HepG2 (cell line): Measurements from ENCODE around the gene ENTPD6. TPM values are rescaled to one million over a fixed set of nuclear protein-coding genes. Genes with fewer than 3 reads are reported as not detected.

Source experiments
- ATAC-seq: fragments of 200-7000 bp; cut with Tn5 transposase; 3 replicates; pipeline ENCODE4 v1.9.1; 2020; ENCODE audit warnings: mild to moderate bottlenecking, moderate library complexity
- BruUV-seq: library from RNA; stranded (reverse); fragments of 400-500 nt; replicated peaks from 2 replicates; lab custom pipeline; 2021; lab: Mats Ljungman, UMichigan
- CTCF ChIA-PET: fragments of 300-600 bp; formaldehyde crosslinking; extraction: SDS; loops from one replicate; lab custom pipeline; 2021; ENCODE audit warnings: low total read pairs, inconsistent platforms, low intra/inter-chr PET ratio; lab: Yijun Ruan, JAX
- POLR2A ChIA-PET: fragments of 350-600 bp; sonication (Branson Sonifier 250); formaldehyde crosslinking; loops from one replicate; lab custom pipeline; 2020; ENCODE audit warnings: antibody characterized with exemption, inconsistent platforms; lab: Yijun Ruan, JAX
- DNase-seq: peaks from one replicate; pipeline ENCODE4 v3.0.0-alpha.2; 2015; ENCODE audit warnings: low spot score
- FAIRE-seq: peaks from 3 replicates; lab custom pipeline; 2011; peaks lifted over from hg19 to GRCh38; lab: Jason Lieb, UNC
- H2AFZ ChIP-seq: one replicate; pipeline ENCODE4 v1.6.1; 2011; ENCODE audit warnings: low read length, inconsistent platforms
- H3K27ac ChIP-seq: fragments of 300-600 bp; 3 replicates; pipeline ENCODE4 v1.8.0; 2011; ENCODE audit warnings: mixed run types, mild to moderate bottlenecking, mixed read lengths, low read length, inconsistent platforms; ENCODE audit not compliant: insufficient read depth; ENCODE audit errors: extremely low read length
- H3K27me3 ChIP-seq, 2 experiments: fragments of 200-600 bp in 1 of 2; 2 replicates in 1 of 2; 3 replicates in 1 of 2; pipeline versions ENCODE4 v1.6.0 to v1.8.0; 2011; ENCODE audit warnings: low read length in 2 of 2, mild to moderate bottlenecking in 2 of 2, moderate library complexity in 2 of 2, inconsistent platforms in 1 of 2; ENCODE audit not compliant: insufficient read depth in 2 of 2, control insufficient read depth in 1 of 2
- H3K36me3 ChIP-seq, 2 experiments: fragments of 200-600 bp in 1 of 2; replicated peaks in 1 of 2; 2 replicates in 1 of 2; 3 replicates in 1 of 2; pipeline versions ENCODE4 v1.5.1 to v1.8.0; 2011; ENCODE audit warnings: low read length in 2 of 2, inconsistent platforms in 1 of 2; ENCODE audit not compliant: insufficient read depth in 2 of 2, control insufficient read depth in 1 of 2
- H3K4me1 ChIP-seq: 2 replicates; pipeline ENCODE4 v1.5.1; 2012; ENCODE audit warnings: low read length, inconsistent platforms; ENCODE audit not compliant: insufficient read depth
- H3K4me2 ChIP-seq: 2 replicates; pipeline ENCODE4 v1.6.0; 2011; ENCODE audit warnings: low read depth, low read length, inconsistent platforms
- H3K4me3 ChIP-seq, 3 experiments: fragments of 200-600 bp in 1 of 3; sonication (generic), shearing (Covaris generic) in 1 of 3; replicated peaks in 1 of 3; 2 replicates each; pipeline ENCODE4 v1.5.1; 2011 to 2016; ENCODE audit warnings: low read length in 3 of 3, inconsistent platforms in 2 of 3, low read depth in 2 of 3, mild to moderate bottlenecking in 2 of 3, control low read depth in 1 of 3, mixed read lengths in 1 of 3; ENCODE audit not compliant: insufficient read depth in 1 of 3
- H3K79me2 ChIP-seq: one replicate; pipeline ENCODE4 v1.6.1; 2011; ENCODE audit warnings: low read length, inconsistent platforms; ENCODE audit not compliant: insufficient read depth
- H3K9ac ChIP-seq: 2 replicates; pipeline ENCODE4 v1.6.0; 2011; ENCODE audit warnings: mild to moderate bottlenecking, low read depth, low read length, inconsistent platforms; ENCODE audit not compliant: insufficient read depth
- H3K9me3 ChIP-seq: 2 replicates; pipeline ENCODE4 v1.5.1; 2012; ENCODE audit warnings: mild to moderate bottlenecking, low read length
- H4K20me1 ChIP-seq: 2 replicates; pipeline ENCODE4 v1.6.0; 2011; ENCODE audit warnings: inconsistent platforms, mild to moderate bottlenecking, low read length, moderate library complexity; ENCODE audit not compliant: insufficient read depth
- ARNT2 ChIP-seq: sonication (generic); formaldehyde crosslinking; IDR thresholded peaks from 2 replicates; pipeline ENCODE4 v1.8.0; 2022; ENCODE audit warnings: mild to moderate bottlenecking, low read depth, missing genetic modification reagents, moderate library complexity
- CREB1 ChIP-seq, 2 experiments: fragments of 450-650 bp in 1 of 2; IDR thresholded peaks; 2 replicates each; pipeline ENCODE4 v1.6.1; 2016 to 2017; ENCODE audit warnings: control low read depth in 1 of 2, mild to moderate bottlenecking in 1 of 2, missing compliant biosample characterization in 1 of 2, missing genetic modification characterization in 1 of 2
- RXRB ChIP-seq: IDR thresholded peaks from 2 replicates; pipeline ENCODE4 v1.6.1; 2016; ENCODE audit warnings: borderline replicate concordance, missing genetic modification reagents, missing compliant biosample characterization
- TRAFD1 ChIP-seq: sonication (generic); formaldehyde crosslinking; IDR thresholded peaks from 2 replicates; pipeline ENCODE4 v1.5.1; 2020; ENCODE audit warnings: missing genetic modification reagents, mild to moderate bottlenecking, borderline replicate concordance
- ZBTB49 ChIP-seq: sonication (generic); formaldehyde crosslinking; IDR thresholded peaks from 2 replicates; pipeline ENCODE4 v1.4.0; 2020; ENCODE audit warnings: missing genetic modification reagents, borderline replicate concordance
- ZNF746 ChIP-seq: sonication (generic); formaldehyde crosslinking; IDR thresholded peaks from 2 replicates; pipeline ENCODE4 v1.8.0; 2022; ENCODE audit warnings: mild to moderate bottlenecking, missing genetic modification reagents
- WGBS: methylation state at CpG from one replicate; pipeline ENCODE4 v1.1.6; 2017; ENCODE audit warnings: low lambda C conversion rate; 5-methylcytosine and 5-hydroxymethylcytosine counted together
- in situ Hi-C: cut with HindIII; loops from 2 replicates; pipeline ENCODE4 v1.10.0; 2017; ENCODE audit warnings: low pct_unique_long_range_greater_than_20kb; ENCODE audit not compliant: extremely low pct_ligation_motif_present
- intact Hi-C: fragments of 100-400 bp; cut with micrococcal nuclease; formaldehyde crosslinking; loops from one replicate; pipeline ENCODE4 v1.10.0; 2022; ENCODE audit not compliant: unreplicated experiment
- polyA plus RNA-seq, 8 experiments: library from polyadenylated mRNA; depleted of rRNA in 3 of 8; stranded (reverse) in 7 of 8; unstranded in 1 of 8; fragments of >200 nt; fragmentation: Illumina TruSeq in 4 of 8; extraction: Trizol in 4 of 8; gene quantifications; 2 replicates each; pipeline versions ENCODE4 v1.2.1 to v1.2.3, GENCODE V29; 2011 to 2016; ENCODE audit warnings: low read depth in 4 of 8, missing spikeins in 1 of 8, mixed read lengths in 1 of 8; ENCODE audit not compliant: insufficient read depth in 1 of 8
- total RNA-seq, 5 experiments: library from RNA; depleted of rRNA; stranded (reverse); fragments of >200 nt; fragmentation: Illumina TruSeq; extraction: Trizol; gene quantifications; 2 replicates each; pipeline ENCODE4 v1.2.3, GENCODE V29; 2016; ENCODE audit warnings: low read depth in 1 of 5

Gene ENTPD6
- total and polyA plus RNA-seq, 2 of the 13 experiments (the other 11 are each of a cell fraction or from before 2014, with no cell fraction given), result 164 to 172 TPM

- H3K9me3 ChIP-seq, result peaks cover 2% of the 10 kb centered on the region; the same call in 1 of the 2 replicates
- WGBS, result 43% methylated on average over 1 of the region's 1 CpG
- BruUV-seq, result no TSS peak
- H3K79me2 ChIP-seq, result no peaks in the 10 kb centered on the region
- no peak overlapping the region for H3K27ac ChIP-seq
- DNase-seq, result no peak
- CTCF ChIA-PET, result no interaction called here
- H3K4me2 ChIP-seq, result no peak overlapping the region
- no peak for TF ChIP-seq ZNF746 (CRISPR knock-in tag)
- TF ChIP-seq ZBTB49 (CRISPR knock-in tag), result no peak
- TF ChIP-seq, all 625 proteins: peak for 0
- Histone ChIP-seq H4K20me1 (no peaks in the 10 kb centered on the region), H2AFZ (no peak overlapping the region), H3K4me3 (no peak overlapping the region), H3K27me3 (peaks cover 0 to 3% of the 10 kb centered on the region in 2 experiments; a peak in 1 of 5 replicates), H3K9ac (no peak overlapping the region), H3K4me1 (no peaks in the 10 kb centered on the region), H3K36me3 (no peaks in the 10 kb centered on the region)
- in situ Hi-C loops, result no loop called here
- ATAC-seq (no peak), FAIRE-seq (no peak)
- POLR2A ChIA-PET, result no interaction called here
- intact Hi-C loops, result no loop called here
Measured at GRCh38 chr20:25158043-25158442, 37.5 kb upstream of the ENTPD6 start.

- in situ Hi-C loops (no loop called here), intact Hi-C loops (no loop called here)
- ChIA-PET CTCF (no interaction called here), POLR2A (no interaction called here)
- Histone ChIP-seq H3K4me3 (no peak overlapping the region), H2AFZ (no peak overlapping the region), H3K9me3 (peaks cover 14% of the 10 kb centered on the region), H3K36me3 (no peaks in the 10 kb centered on the region), H3K4me2 (no peak overlapping the region), H3K4me1 (peaks cover 3% of the 10 kb centered on the region), H3K27ac (no peak overlapping the region), H3K9ac (no peak overlapping the region), H4K20me1 (no peaks in the 10 kb centered on the region), H3K27me3 (no peaks in the 10 kb centered on the region; a peak in 1 of 5 replicates), H3K79me2 (no peaks in the 10 kb centered on the region)
- 19% methylated on average over 3 of the region's 3 CpGs for WGBS
- no TSS peak for BruUV-seq
- FAIRE-seq (no peak), ATAC-seq (no peak), DNase-seq (no peak)
- TF ChIP-seq CREB1 (IDR thresholded peaks at IDR 0.05) (peak; percentile 31), CREB1 (CRISPR knock-in tag; IDR thresholded peaks at IDR 0.05) (no peak), ARNT2 (no peak), RXRB (CRISPR knock-in tag) (no peak), TRAFD1 (CRISPR knock-in tag) (no peak)
Measured at GRCh38 chr20:25160467-25160866, 35.0 kb upstream of the ENTPD6 start.
